ENCODE results near the gene ODAD3.
"Not testable (repeated sequence)": the region's sequence is repeated elsewhere in the genome, so short reads cannot be mapped to it uniquely, and the experiment has no call there.

Gene ODAD3

DNA sequence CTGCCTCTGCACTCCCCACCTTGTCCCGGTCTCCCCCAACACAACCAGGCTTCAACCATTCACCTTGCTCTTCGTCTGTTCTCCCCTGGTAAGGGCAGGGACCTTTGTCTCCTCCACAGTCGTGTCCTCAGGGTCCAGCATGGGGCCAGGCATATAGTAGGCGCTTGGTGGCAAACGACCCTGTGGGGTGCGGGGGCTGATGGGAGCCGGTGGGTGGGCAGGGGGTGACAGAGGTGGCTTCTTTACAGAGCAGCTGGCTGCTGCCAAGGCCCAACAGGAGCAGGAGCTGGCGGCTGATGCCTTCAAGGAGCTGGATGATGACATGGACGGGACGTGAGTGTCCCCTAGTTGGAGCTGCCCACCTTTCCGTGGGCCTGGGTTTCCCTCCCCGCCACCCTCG is 10.2 kb upstream of the ODAD3 start:
- no peak overlapping the region for H3K4me3 ChIP-seq (ENCODE audit: low read depth, low read length)

DNA sequence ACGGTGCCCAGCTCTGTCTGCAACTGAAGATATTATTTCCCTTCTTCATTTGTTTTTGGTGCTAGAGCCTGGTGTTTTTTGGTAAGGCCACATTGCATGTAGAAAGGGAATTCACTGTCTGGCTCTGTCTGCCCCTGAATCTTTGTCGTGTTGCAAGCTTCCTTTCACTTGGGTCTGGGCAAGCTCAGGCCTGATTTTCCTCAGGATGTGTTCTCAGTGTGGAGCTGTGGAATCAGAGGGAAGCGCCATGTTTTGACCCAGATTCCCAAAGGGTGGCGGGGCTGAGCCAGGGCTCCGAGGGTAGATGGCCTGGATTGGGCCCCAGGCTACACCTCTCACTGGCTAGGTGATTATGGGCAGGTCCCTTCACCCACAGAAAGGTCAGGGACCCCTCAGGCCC is 9.1 kb upstream of the ODAD3 start:
- H3K4me3 ChIP-seq (ENCODE audit: low read depth, low read length): no peak overlapping the region

DNA sequence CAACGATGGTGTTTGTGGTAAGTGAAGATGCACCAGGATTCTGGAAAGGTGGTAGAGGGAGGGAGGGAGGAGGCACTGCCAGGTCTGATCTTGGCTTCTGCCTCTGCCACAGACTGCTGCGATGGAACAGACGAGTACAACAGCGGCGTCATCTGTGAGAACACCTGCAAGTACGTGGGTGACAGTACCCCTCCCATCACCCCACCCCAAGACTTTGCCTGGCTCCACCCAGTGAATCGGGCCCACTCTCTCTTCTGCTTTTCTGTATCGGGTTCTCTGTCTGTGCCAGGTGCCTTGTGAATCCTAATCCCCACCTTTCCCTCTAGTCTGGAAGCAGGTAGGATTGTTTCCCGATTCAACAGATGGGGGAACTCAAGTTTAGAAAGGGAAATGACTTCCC is 3.0 kb upstream of the ODAD3 start:
- no peak overlapping the region for H3K4me3 ChIP-seq (ENCODE audit: low read depth, low read length)

DNA sequence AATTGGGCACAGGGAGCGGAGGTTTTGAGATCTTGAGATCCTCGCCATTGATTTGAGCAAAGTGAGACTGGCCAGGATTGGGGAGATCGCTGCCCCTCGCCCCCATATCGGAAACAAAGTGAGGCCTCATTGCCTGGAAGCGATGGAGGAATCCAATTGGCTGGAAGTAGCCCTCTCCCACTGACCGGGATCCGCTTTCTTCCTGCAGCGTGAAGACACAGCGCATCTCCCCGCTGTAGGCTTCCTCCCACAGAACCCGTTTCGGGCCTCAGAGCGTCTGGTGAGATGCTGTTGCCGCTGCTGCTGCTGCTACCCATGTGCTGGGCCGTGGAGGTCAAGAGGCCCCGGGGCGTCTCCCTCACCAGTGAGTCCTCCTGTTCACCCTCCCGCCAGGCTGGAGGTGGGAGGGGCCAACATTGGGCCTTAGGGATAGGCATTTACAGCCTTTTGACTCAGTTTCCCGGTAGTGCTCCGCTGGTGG is 952 bp upstream of the ODAD3 start:
- peak overlapping the region; percentile 99 for H3K4me3 ChIP-seq (ENCODE audit: low read depth, low read length)

DNA sequence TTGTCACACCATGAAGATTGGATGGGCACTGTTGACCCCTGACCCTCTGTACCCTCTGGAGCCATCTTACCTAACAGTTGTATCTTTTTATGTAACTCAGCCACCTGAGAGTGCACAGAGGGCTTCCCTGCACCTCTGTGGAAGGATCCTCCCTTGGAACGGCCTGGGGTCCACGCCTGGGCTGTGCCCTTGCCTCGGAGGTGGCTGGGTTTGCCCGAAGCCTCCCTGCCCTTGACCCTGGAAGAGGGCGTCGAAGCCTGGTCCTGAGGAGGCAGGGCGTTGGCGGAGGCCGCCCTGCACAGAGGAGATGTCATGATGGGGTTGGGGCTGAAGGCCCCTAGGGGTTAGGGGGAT is 241 bp downstream of the ODAD3 start:
- peak overlapping the region; percentile 21 for H3K4me3 ChIP-seq (ENCODE audit: low read depth, low read length)

DNA sequence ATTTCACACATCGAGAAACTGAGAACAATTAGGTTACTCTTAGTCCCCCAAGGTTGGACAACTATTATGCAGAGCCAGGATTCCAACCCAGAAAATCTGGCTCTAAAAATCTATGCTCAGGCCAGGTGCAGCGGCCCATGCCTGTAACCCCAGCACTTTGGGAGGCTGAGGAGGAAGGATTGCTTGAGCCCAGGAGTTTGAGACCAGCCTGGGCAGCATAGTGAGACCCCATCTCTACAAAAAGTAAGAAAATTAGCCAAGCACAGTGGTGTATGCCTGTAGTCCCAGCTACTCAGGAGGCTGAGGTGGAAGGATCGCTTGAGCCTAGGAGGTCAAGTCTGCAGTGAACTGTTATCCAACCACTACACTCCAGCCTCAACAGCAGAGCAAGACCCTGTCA is 1.4 kb downstream of the ODAD3 start:
- not testable (repeated sequence) for H3K4me3 ChIP-seq (ENCODE audit: low read depth, low read length)

DNA sequence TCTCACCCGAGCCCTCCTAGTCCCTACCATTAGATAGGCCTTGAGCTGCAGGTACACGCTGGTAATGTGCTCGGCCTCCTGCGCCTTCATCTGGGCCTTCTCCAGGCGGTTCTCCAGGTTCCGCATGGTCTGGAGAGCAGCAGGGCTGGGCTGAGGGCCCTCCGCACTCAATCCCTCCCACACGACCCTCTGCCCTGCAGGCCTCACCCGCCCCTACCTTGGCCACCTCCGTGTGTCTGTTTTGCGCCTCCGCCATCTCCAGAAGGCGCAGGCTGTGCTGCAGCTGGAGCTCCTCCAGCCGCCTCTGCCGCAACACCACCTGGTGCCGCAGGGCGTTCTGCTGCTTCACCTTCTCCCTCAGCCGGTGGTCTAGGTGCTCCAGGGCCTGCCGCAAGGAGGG is 8.3 kb downstream of the ODAD3 start:
- H3K4me3 ChIP-seq (ENCODE audit: low read depth, low read length): no peak overlapping the region

DNA sequence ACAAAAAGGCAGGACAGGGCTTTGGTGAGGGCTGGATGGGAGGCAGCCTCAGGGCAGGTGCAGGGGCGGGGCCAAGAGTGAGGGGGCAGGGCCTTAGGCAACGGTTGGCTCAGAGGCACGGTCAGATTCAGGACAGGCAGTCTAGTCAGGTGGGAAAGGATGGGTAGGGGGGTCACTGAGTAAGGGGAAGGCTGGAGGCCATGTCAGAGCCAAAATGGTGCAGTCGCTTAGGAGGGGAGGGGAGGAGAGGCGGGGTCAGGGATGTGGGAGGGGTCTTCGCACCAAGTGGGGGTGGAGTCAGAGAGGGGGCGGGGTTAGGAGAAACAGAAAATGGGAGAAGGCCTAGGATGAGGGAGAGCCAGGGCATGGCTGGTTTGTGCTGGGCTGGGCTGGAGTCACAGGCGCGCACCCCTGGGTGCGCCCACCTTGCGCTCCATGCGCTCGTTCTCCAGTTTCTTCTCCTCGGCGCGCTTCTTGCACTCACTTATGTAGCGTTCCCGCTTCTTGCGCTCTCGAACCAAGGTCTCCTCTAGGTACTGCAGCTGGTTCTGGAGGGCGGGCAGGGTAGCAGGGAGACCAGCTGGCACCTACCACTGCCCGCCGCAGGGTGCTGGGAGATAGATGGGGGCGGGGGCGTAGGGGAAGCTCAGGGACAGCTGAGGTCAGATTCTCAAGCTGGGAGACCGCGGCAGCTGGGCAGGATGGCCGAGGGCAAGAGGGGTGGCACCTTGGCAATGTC is 9.0 kb downstream of the ODAD3 start:
- no peak overlapping the region for H3K4me3 ChIP-seq (ENCODE audit: low read depth, low read length)

DNA sequence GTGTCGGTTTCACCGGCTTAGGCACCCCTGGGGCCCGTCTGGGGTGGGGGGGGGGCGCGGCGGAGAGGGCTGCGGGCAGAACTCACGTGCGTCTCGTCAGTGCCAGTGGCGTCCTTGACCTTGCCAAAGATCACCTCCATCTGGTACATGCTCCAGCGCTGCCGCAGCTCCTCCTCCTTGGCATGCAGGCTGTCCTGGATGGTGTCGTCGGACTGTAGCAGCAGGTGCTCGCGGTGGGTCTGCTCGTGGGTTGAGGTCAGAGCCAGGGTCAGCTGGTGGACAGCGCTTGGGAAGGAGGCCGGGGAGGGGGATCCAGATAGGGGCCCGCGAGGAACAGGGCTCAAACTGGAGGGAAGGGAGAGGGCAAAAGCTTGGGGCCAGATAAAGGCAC is 11.1 kb downstream of the ODAD3 start:
- no peak overlapping the region for H3K4me3 ChIP-seq (ENCODE audit: low read depth, low read length)

DNA sequence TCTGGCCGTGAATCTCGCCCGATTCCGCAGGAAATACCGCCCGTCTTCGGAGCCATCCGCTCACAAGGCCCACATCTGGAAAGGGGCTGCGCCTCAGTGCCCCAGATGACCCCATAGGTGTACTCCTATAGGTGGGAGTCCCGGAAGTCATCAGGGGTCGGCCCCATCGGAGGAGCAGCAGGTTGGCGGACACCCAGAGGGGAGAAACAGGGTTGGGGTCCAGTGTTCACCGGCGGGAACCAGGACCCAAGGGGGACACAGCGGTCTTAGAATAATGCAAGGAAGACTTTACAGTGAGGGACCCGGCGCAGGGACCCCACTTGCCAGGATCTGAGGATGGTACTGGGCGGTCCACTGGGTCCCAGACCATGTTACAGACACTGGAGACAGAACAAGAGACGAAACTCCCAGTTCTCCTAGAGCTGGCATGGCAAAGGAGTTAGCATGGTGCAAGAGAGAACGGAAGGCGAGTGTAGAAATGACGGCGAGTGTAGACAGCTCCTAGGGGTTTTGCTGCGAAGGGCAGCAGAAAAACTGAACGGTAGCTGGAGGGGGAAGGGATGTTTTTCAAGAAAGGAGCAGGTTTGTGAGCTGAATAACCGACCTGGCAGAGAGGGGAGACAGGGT is 11.6 kb downstream of the ODAD3 start:
- no peak overlapping the region for H3K4me3 ChIP-seq (ENCODE audit: low read depth, low read length)

DNA sequence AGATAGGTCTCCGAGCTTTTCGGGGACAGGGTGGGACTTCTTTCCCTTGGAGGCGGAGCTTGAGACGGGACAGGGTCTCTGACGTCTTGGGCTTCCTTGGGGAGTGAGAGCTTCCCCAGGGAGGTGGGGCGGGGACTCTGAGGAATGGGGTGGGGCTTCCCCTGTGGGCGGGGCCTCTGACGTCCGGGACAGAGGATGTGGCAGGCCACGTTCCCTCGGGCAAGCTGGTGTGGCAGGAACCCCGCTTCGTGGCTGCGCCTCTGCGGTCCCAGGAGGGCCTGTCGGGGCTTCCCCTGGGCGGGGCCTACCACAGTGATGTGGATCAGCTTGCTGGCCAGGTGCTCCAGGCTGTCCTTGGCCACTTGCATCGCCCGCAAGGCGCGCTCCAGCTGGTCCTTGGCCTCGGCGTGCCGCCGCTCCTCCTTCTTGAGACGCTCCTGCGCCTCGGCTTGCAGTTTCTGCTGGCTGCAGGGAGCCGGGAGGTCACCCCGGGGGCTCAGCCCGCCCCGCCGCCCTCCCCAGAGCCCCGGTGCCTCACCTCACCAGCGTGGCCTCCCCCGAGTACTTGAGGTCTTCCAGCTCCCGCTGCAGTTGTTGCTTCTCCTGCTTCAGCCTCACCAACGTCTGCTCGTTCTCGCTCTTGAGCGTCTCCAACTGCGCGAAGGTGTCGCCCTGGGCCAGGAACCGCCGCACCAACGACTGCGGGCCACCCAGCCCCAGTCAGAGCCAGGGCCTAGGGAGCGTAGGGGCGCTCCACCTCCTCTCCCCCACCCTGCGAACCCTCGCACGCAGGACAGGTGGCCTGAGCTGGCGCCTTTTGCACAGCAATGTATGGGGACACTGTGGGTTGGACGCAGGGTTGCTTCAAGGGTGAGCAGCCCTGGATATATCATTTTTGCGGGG is 12.5 kb downstream of the ODAD3 start:
- H3K4me3 ChIP-seq (ENCODE audit: low read depth, low read length): peak overlapping the region; percentile 31

DNA sequence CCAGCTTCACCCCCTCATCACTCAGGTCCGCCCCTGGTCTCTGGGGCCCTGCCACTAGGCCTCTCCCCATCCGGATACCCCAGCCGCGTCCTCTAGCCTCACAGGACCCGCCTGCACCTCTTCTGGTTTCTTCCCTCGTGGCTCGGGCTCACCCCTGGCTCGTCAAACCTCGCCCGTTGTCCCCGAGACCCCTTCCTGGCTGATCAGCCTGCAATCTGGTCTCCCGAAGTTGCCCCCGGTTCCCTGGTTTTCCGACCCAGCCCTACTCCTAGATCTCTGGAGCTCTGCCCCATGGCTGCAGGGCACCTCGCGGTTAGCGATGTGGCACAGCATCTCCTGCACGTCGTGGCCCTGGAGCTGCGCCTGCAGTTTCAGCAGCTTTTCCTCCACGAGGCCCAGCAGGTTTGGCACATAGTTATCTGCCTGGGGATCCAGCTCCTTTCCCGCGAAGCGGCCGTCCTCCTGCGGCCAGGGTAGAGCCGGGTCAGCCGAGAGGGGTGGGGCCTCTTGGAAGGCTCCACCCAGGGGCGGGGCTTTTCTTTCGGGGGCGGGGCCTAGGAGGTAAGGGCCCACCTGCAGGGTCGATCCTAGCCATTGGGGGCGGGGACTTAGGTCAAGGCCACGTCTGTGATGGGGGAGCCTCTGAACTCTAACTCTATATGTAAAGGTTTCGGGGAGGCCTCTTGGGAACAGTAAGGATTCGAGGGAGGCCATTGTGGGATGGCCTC is 13.4 kb downstream of the ODAD3 start:
- H3K4me3 ChIP-seq (ENCODE audit: low read depth, low read length): peak overlapping the region; percentile 35

DNA sequence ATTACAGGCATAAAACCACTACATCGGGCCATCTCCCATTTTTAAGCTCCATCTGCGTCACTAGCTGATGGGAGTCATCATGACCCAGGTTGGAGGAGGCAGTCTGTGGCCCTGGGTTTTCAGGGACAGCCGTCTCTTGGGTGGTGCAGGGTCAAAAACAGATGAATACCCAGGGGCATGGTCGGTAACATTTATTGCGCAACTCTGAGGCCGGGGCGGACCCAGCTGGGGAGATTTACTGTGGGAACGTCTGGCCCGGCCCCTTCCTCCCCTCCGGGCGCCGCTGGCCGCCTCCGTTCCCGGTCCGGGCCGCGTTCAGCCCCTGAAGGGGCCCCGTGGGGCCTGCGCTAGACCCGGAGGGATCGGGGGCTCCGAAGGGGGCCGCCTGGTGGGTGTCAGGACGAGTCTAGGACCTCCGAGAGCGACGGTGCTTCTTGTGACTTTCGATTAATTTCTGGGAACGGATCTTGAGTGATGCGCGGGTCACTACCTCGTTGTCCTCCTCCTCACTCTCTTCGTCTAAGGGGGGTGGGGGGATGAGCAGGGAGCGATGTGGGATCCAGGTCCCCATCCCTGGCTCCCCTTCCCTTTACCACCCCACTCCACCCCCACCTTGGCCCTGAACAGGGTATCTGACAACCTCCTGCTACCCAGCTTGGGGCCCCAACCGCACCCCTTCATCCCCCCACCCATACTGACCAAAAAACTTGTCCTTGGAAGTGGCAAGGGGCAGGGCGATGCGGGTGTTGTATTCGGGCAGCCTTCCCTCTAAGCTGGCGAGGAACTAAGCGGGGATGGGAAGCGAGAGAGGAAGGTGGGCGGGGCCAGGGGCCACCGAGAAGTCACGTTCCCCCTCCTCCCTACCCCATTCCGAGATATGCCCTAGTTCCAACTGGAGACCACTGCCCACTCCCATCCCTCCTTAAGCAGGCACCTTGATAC is 14.2 kb downstream of the ODAD3 start:
- peak overlapping the region; percentile 35 for H3K4me3 ChIP-seq (ENCODE audit: low read depth, low read length)

DNA sequence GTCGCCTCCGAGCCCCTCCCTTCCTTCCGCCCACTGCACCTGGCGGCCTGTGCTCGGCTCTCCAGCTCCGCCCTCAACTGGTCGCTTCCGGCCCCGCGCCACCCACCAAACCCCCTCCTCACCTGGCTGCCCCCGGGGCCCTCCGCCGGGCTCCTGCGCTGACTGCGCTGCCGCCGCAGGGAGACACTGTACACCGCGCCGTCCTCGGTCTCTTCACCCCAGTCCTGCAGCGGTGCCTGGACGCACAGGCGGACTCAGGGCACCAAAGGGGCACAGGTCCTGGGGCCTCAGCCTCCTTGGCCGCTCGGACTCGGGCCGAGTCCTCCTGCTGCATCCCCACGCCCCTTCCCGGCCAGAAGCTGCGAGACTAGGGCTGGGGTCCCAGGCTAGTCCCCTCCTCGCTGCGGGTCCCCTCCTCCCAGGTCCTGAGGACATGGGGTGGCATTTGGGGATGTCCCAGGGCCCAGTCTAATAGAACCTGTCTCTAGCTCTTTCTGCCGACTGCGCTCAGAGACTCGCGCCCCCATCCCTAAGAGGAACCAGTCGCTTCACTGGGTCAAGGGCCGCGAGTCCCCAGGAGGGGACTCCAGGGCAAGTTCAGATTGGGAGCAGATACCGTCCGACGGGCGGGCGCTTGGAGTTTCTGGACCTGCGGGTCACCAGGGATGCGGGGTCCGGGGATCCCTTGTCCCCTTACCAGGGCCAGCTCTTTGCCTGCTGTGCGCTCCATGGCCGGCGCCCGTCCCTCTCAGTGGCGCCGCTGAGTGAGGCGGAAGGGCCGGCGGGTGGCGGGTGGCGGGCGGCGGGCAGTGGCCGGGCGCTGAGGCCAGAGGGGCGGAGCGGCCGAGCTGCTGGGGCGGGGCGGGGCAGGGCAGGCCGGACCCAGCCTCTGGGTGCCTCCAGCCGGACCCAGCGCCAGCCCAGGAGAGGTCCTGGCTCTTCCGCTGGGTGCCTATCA is 16.1 kb downstream of the ODAD3 start, which contains the start of gene RGL3:
TSS of gene RGL3 (minus strand) at position 766 of the 958 bp plus-strand sequence. CDS start at position 730, 36 bp downstream.
- H3K4me3 ChIP-seq (ENCODE audit: low read depth, low read length): peak within 1 kb of the TSS; percentile 44

DNA sequence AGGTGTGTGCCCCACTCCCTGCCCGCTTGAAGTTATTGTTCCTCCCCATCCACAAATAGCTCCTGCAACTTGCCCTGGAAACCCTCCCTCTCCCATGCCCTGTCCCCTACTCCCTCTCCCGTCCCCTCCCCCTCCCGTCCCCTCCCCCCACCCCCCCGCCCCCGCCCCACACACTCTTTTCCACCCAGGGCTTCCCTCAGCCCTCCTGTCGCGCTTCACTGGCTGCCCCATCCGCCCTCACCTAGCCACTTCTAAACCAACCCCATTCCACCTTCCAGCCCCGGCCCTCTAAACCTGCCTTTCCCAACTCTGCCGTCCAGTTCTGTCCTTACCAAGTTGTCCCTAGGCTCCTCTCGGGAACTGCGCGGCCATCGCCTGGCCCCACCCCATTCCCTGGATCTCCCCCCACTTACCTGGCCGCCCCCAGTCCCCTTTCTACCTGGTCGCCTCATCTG is 16.8 kb downstream of the ODAD3 start:
- peak overlapping the region; percentile 44 for H3K4me3 ChIP-seq (ENCODE audit: low read depth, low read length)

DNA sequence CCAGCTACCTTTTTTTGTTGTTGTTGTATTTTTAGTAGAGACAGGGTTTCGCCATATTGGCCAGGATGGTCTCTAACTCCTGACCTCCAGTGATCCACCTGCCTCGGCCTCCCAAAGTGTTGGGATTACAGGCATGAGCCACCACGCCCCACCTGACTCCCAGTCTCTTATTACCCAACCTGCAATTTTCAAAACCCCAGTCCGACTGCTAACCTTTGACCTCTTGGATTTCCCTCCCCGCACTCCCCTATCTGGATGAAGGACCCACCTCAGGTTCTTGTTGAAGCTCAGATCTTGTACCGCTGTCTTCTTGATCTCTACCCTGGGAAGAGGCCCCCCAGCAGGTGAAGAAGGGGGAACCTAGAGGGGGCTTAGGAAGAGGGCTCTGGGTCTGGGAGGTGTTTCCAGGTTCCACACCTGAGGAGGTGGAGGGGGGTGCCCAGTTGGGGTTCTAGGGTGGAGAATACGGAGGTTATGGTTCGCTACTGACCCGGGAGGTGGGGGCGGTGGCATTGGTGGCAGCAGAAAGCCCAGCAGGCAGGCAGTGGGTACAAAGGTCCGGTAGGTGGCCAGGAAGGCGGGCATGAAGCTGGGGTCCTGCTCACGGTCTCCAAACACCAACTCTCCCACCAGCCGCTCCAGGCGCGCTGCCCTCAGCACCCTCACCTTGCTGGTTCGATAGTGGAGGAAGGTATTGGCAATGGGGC is 18.4 kb downstream of the ODAD3 start:
- no peak overlapping the region for H3K4me3 ChIP-seq (ENCODE audit: low read depth, low read length)

DNA sequence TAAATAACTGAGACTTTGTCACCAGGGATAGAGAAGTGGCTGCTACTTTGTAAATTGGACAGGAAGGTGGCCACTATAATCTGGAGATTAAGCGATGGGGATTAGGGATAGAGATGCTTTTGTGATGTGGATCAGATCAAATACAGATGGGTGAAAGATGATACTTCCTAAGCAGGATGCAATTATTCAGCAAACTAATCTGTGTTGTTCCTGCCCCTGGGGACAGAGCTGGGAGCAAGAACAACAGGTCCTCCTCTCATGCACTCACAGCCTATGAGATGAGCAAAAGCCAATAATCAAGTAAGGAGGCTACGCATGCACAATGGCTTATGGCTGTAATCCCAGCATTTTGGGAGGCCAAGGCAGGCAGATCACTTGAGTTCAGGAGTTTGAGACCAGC is 20.4 kb downstream of the ODAD3 start:
- H3K4me3 ChIP-seq (ENCODE audit: low read depth, low read length): no peak overlapping the region

DNA sequence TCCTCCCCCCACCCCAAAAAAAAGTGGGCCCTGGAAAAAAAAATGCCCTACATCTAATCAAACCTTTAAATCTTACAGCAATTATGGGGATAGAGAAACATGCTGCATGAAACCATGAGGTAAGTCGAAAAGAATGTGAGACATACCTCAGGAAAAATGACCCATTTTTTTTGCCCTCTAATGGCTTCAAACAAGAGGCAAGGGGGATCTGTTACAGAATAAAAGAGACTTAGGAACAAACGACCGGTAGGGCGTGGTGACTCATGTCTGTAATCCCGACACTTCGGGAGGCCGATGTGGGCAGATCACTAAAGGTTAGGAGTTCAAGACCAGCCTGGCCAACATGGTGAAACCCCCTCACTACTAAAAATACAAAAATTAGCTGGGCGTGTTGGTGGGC is 24.2 kb downstream of the ODAD3 start:
- H3K4me3 ChIP-seq (ENCODE audit: low read depth, low read length): no peak overlapping the region

Data from iPS-11a (cell line).